Trophoblast cell (in vitro differentiated cells and primary cell): ENCODE data around the gene PNPLA2.

Experiments
- DNase-seq, 2 donors: peaks; one replicate each; pipeline ENCODE4 v3.0.0-alpha.2; 2016
- H2AFZ ChIP-seq: 2 replicates; pipeline ENCODE4 v1.6.1; 2013; ENCODE audit warnings: low read length, moderate library complexity, mild to moderate bottlenecking; ENCODE audit not compliant: insufficient read depth, poor library complexity
- H2AK5ac ChIP-seq: 2 replicates; pipeline ENCODE4 v1.6.1; 2013; ENCODE audit warnings: mild to moderate bottlenecking, low read length
- H2BK120ac ChIP-seq: 2 replicates; pipeline ENCODE4 v1.6.1; 2013; ENCODE audit warnings: low read length, mild to moderate bottlenecking, moderate library complexity; ENCODE audit not compliant: insufficient read depth, poor library complexity
- H2BK12ac ChIP-seq: 2 replicates; pipeline ENCODE4 v1.6.1; 2013; ENCODE audit warnings: mild to moderate bottlenecking, low read length, moderate library complexity
- H2BK5ac ChIP-seq: 2 replicates; pipeline ENCODE4 v1.6.1; 2013; ENCODE audit warnings: low read length, low read depth, moderate library complexity, mild to moderate bottlenecking; ENCODE audit not compliant: poor library complexity
- H3K14ac ChIP-seq: 2 replicates; pipeline ENCODE4 v1.6.1; 2013; ENCODE audit warnings: mild to moderate bottlenecking, low read length
- H3K18ac ChIP-seq: 2 replicates; pipeline ENCODE4 v1.6.1; 2013; ENCODE audit warnings: mild to moderate bottlenecking, low read length
- H3K23ac ChIP-seq: 2 replicates; pipeline ENCODE4 v1.6.1; 2013; ENCODE audit warnings: low read length
- H3K27ac ChIP-seq: 2 replicates; pipeline ENCODE4 v1.5.1; 2013; ENCODE audit warnings: low read depth, mild to moderate bottlenecking, inconsistent platforms, low read length, moderate library complexity
- H3K27me3 ChIP-seq: 2 replicates; pipeline ENCODE4 v1.6.1; 2013; ENCODE audit warnings: inconsistent platforms, mild to moderate bottlenecking, low read length, moderate library complexity; ENCODE audit not compliant: insufficient read depth
- H3K36me3 ChIP-seq, 2 experiments: 1 replicate in 1 of 2; 2 replicates in 1 of 2; pipeline ENCODE4 v1.6.1; 2013; ENCODE audit warnings: low read length in 2 of 2, mild to moderate bottlenecking in 2 of 2, moderate library complexity in 1 of 2; ENCODE audit not compliant: insufficient read depth in 2 of 2, control insufficient read depth in 1 of 2
- H3K4ac ChIP-seq: 2 replicates; pipeline ENCODE4 v1.6.1; 2013; ENCODE audit warnings: low read depth, mild to moderate bottlenecking, low read length, moderate library complexity
- H3K4me1 ChIP-seq, 2 experiments: 1 replicate in 1 of 2; 2 replicates in 1 of 2; pipeline ENCODE4 v1.6.1; 2013; ENCODE audit warnings: low read length in 2 of 2, mild to moderate bottlenecking in 2 of 2, moderate library complexity in 1 of 2; ENCODE audit not compliant: insufficient read depth in 2 of 2, control insufficient read depth in 1 of 2
- H3K4me2 ChIP-seq: 2 replicates; pipeline ENCODE4 v1.6.1; 2013; ENCODE audit warnings: inconsistent platforms, mild to moderate bottlenecking, low read length, moderate library complexity
- H3K4me3 ChIP-seq: 2 replicates; pipeline ENCODE4 v1.5.1; 2013; ENCODE audit warnings: mild to moderate bottlenecking, low read depth, low read length, inconsistent platforms
- H3K79me1 ChIP-seq: one replicate; pipeline ENCODE4 v1.6.1; 2013; ENCODE audit warnings: low read length
- H3K79me2 ChIP-seq: 2 replicates; pipeline ENCODE4 v1.6.1; 2013; ENCODE audit warnings: low read length, mild to moderate bottlenecking; ENCODE audit not compliant: control insufficient read depth, insufficient read depth, poor library complexity
- H3K9ac ChIP-seq: 2 replicates; pipeline ENCODE4 v1.6.1; 2013; ENCODE audit warnings: mild to moderate bottlenecking, low read length
- H3K9me3 ChIP-seq: 2 replicates; pipeline ENCODE4 v1.6.1; 2013; ENCODE audit warnings: low read depth, mild to moderate bottlenecking, control low read depth, inconsistent platforms, low read length; ENCODE audit not compliant: insufficient read depth
- H4K12ac ChIP-seq: 2 replicates; pipeline ENCODE4 v1.6.1; 2013; ENCODE audit warnings: low read depth, mild to moderate bottlenecking, low read length, moderate library complexity
- H4K8ac ChIP-seq: 2 replicates; pipeline ENCODE4 v1.6.1; 2013; ENCODE audit warnings: low read depth, mild to moderate bottlenecking, low read length, moderate library complexity
- H4K91ac ChIP-seq: one replicate; pipeline ENCODE4 v1.6.1; 2013; ENCODE audit warnings: low read depth, mild to moderate bottlenecking, low read length, moderate library complexity
- WGBS: extraction: QIAGEN DNeasy Blood & Tissue Kit; methylation state at CpG from one replicate; pipeline ENCODE4 v1.1.7; 2013; ENCODE audit warnings: missing lambda C conversion rate; ENCODE audit not compliant: insufficient read length, insufficient coverage; ENCODE audit errors: extremely low coverage; 5-methylcytosine and 5-hydroxymethylcytosine counted together

The PNPLA2 gene

DNA sequence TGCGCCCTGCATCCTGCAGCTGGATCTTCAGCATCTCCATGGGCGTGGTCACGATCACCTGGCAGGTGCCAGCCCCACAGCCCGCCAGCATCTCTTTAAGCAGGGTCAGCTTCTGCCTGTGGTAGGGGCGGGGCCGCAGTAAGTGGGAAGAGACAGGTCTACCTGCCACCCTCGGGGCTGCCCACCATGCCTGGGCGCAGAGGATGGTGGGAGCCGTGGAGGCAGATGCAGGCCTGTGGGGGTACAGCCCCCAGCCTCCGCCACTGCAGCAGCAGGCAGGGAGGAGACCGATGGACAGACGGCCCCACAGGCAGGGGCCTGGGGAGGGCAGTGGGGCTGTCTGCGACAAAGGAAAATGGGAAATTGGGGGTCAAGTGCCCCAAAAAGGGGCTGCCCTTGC, 25.8 kb upstream of the PNPLA2 start:
- H3K79me1 ChIP-seq, result peaks cover 4% of the 10 kb centered on the region
- no peak overlapping the region for H4K91ac ChIP-seq
- no peak overlapping the region for H3K14ac ChIP-seq
- no peak overlapping the region for H3K18ac ChIP-seq
- no peak overlapping the region for H3K27ac ChIP-seq
- no peak overlapping the region for H2BK5ac ChIP-seq
- H2AFZ ChIP-seq, result no peak overlapping the region
- no peak overlapping the region for H3K4ac ChIP-seq
- no peak for DNase-seq
- H3K23ac ChIP-seq, result no peak overlapping the region
- no peak overlapping the region for H2BK12ac ChIP-seq
- H3K4me1 ChIP-seq, result peaks cover 14 to 17% of the 10 kb centered on the region in 2 experiments
- no peak overlapping the region for H3K4me2 ChIP-seq
- peaks cover 4% of the 10 kb centered on the region for H3K79me2 ChIP-seq
- H2AK5ac ChIP-seq, result no peak overlapping the region
- H2BK120ac ChIP-seq, result no peak overlapping the region
- H3K9ac ChIP-seq, result no peak overlapping the region
- H3K36me3 ChIP-seq, result peaks cover 36% of the 10 kb centered on the region in 2 experiments
- H3K4me3 ChIP-seq, result no peak overlapping the region
- H4K12ac ChIP-seq, result no peak overlapping the region
- H4K8ac ChIP-seq, result no peak overlapping the region
- H3K9me3 ChIP-seq, result no peaks in the 10 kb centered on the region
- H3K27me3 ChIP-seq, result peaks cover 2% of the 10 kb centered on the region
- no CpG with 5 or more reads among the region's 13 CpGs for WGBS

DNA sequence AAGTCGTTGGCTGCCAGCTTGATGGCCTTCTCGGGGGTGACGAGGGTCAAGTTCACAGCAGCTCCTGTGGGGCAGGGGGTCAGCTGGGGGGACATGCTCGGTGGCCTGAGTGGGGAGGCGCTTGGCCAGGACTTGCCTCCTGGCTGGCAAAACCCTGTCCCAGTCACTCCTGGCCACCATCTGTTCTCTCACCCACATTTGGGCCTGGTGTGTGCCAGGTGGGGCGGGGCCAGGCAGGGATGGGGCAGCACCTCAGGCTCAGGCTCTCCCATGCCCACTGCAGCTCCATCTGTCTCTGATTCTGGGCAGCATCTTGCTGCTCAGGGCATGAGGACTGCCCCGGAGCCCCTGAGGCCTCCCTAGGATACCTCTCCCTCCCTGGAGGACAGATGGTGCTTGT, 25.2 kb upstream of the PNPLA2 start:
- no peak overlapping the region for H3K4ac ChIP-seq
- no peak overlapping the region for H2BK5ac ChIP-seq
- H4K8ac ChIP-seq, result no peak overlapping the region
- H3K4me3 ChIP-seq, result no peak overlapping the region
- H3K27me3 ChIP-seq, result peaks cover 2% of the 10 kb centered on the region
- no peak overlapping the region for H3K9ac ChIP-seq
- peaks cover 6% of the 10 kb centered on the region for H3K79me1 ChIP-seq
- no peaks in the 10 kb centered on the region for H3K9me3 ChIP-seq
- no CpG with 5 or more reads among the region's 7 CpGs for WGBS
- H2AK5ac ChIP-seq, result no peak overlapping the region
- no peak overlapping the region for H3K23ac ChIP-seq
- no peak overlapping the region for H4K12ac ChIP-seq
- no peak overlapping the region for H4K91ac ChIP-seq
- H3K79me2 ChIP-seq, result peaks cover 6% of the 10 kb centered on the region
- no peak overlapping the region for H3K14ac ChIP-seq
- H3K36me3 ChIP-seq, result peaks cover 36% of the 10 kb centered on the region in 2 experiments
- H3K18ac ChIP-seq, result no peak overlapping the region
- no peak overlapping the region for H2BK12ac ChIP-seq
- no peak overlapping the region for H3K4me2 ChIP-seq
- DNase-seq, result no peak
- no peak overlapping the region for H2BK120ac ChIP-seq
- no peak overlapping the region for H2AFZ ChIP-seq
- H3K4me1 ChIP-seq, result peaks cover 17% of the 10 kb centered on the region in 2 experiments
- H3K27ac ChIP-seq, result no peak overlapping the region

DNA sequence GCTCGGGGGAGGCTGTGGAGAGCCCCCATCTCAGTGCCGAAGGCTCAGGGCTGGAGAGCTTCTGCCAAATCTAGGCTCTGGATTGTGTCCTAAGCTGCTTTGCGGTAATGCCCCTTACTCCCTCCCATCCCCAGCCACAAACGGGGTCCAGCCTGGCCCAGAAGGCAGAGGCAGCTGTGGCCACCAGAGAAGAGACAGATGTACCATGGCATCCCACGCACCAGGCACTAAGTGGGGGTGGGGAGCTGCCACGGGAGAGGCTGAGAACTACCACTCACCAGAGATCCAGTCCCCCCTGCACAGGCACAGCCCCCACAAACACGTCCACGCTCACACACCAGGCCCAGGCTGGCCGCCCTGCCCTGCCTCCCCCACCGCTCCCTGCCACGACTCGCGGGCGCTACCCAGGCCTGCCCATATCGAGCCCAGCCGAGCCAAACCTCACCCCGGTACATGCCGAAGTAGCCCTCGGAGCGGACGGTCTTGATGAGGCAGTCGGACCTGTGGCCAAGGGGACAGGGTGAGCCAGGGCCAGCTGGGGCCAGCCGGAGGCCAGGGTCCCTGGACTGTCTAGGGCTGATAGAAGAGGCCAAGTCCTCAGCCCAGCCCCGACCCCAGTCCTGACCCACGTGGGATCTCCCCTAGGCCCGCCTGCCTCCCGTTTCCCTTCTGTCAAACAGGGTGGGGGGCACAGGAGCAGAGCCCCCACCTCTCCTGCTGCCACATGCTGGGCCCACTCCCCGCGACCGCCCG, 24.5 kb upstream of the PNPLA2 start:
- Histone ChIP-seq H3K14ac (no peak overlapping the region), H3K9me3 (no peaks in the 10 kb centered on the region), H3K36me3 (peaks cover 40% of the 10 kb centered on the region in 2 experiments), H3K27ac (no peak overlapping the region), H2BK120ac (no peak overlapping the region), H3K79me1 (peaks cover 6% of the 10 kb centered on the region), H2BK5ac (no peak overlapping the region), H3K18ac (no peak overlapping the region), H3K23ac (no peak overlapping the region), H3K4ac (no peak overlapping the region), H3K9ac (no peak overlapping the region), H4K91ac (no peak overlapping the region), H2AK5ac (no peak overlapping the region), H3K79me2 (peaks cover 6% of the 10 kb centered on the region), H4K8ac (no peak overlapping the region), H3K4me3 (no peak overlapping the region), H4K12ac (no peak overlapping the region), H3K4me2 (no peak overlapping the region), H2BK12ac (no peak overlapping the region), H3K4me1 (peaks cover 17% of the 10 kb centered on the region in 2 experiments), H2AFZ (no peak overlapping the region), H3K27me3 (peaks cover 2% of the 10 kb centered on the region)
- no CpG with 5 or more reads among the region's 31 CpGs for WGBS
- DNase-seq, result no peak

DNA sequence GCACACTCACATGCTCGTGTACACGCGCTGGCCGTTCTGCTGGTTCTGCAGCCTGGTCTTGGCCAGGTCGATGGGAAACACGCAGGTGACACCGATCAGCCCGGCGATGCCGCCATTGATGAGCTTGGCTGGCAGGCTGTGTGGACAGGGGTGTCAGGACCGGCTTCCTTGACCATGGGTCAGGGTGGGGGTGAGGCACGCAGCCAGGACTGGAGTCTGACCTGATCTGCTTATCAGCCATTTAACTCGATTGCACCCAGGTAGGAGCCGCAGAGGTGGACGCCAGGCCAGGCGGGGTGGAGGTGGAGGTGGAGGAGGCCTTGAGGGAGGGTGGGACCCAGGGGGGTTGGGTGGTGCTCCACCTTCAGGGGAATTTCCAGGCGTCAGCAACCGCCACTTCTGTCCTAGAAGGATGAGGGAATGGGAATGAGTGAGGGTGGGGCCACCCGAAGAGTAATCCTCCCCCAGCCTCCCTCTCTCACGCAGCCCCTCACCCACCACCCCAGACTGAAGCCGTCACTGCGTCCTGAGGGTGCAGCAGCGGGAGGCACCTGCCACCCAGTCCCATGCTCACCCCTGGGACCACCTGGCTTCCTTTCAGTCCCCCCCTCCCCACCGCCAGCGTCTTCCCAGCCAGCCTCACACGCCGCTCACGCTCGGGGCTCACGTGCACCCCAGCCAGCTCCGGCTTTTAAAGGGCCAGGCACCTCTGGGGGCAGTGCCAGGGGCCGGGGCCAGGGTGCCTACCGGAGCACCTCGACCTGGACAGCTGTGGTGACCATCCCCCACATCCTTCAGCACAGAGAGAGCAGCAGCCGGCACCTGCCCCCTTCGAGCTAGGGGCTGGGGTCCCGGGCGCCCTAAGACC, 23.7 kb upstream of the PNPLA2 start:
- Histone ChIP-seq H4K91ac (no peak overlapping the region), H3K14ac (no peak overlapping the region), H2AFZ (no peak overlapping the region), H3K27ac (no peak overlapping the region), H2AK5ac (no peak overlapping the region), H3K27me3 (no peaks in the 10 kb centered on the region), H3K36me3 (peaks cover 48% of the 10 kb centered on the region in 2 experiments), H3K79me2 (peaks cover 6% of the 10 kb centered on the region), H4K12ac (no peak overlapping the region), H3K18ac (no peak overlapping the region), H3K9ac (no peak overlapping the region), H2BK120ac (no peak overlapping the region), H2BK12ac (no peak overlapping the region), H3K4ac (no peak overlapping the region), H3K9me3 (no peaks in the 10 kb centered on the region), H3K79me1 (peaks cover 6% of the 10 kb centered on the region), H3K4me2 (no peak overlapping the region), H2BK5ac (no peak overlapping the region), H3K4me3 (no peak overlapping the region), H3K4me1 (peaks cover 17% of the 10 kb centered on the region in 2 experiments), H3K23ac (no peak overlapping the region), H4K8ac (no peak overlapping the region)
- no peak for DNase-seq
- no CpG with 5 or more reads among the region's 38 CpGs for WGBS
